OCI-LY1 (cell line): ENCODE results near the gene DRC7.

ENCODE experiments used
- H2AFZ ChIP-seq: fragments of 200-600 bp; sonication (generic), shearing (Covaris generic); 2 replicates; pipeline ENCODE4 v1.6.0; 2014; ENCODE audit warnings: antibody characterized with exemption, mild to moderate bottlenecking, low read length
- H3F3A ChIP-seq: fragments of 200-600 bp; sonication (generic), shearing (Covaris generic); 2 replicates; pipeline ENCODE4 v1.6.0; 2014; ENCODE audit warnings: mild to moderate bottlenecking, antibody characterized with exemption, low read length, moderate library complexity; ENCODE audit not compliant: insufficient read depth
- H3K27ac ChIP-seq: fragments of 200-600 bp; sonication (generic); 2 replicates; pipeline ENCODE4 v1.5.1; 2014; ENCODE audit warnings: low read length, mixed run types, mild to moderate bottlenecking, low read depth; ENCODE audit not compliant: poor library complexity, severe bottlenecking
- H3K27me3 ChIP-seq: fragments of 200-600 bp; sonication (generic); 2 replicates; pipeline ENCODE4 v1.6.0; 2014; ENCODE audit warnings: antibody characterized with exemption, mild to moderate bottlenecking, low read length, moderate library complexity; ENCODE audit not compliant: insufficient read depth
- H3K36me3 ChIP-seq: fragments of 200-600 bp; sonication (generic); 2 replicates; pipeline ENCODE4 v1.6.1; 2014; ENCODE audit warnings: mild to moderate bottlenecking, antibody characterized with exemption, low read length, moderate library complexity, mixed read lengths; ENCODE audit not compliant: insufficient read depth
- H3K4me1 ChIP-seq: fragments of 200-600 bp; sonication (generic); 2 replicates; pipeline ENCODE4 v1.5.1; 2014; ENCODE audit warnings: mild to moderate bottlenecking, low read length, moderate library complexity; ENCODE audit not compliant: insufficient read depth, severe bottlenecking
- H3K4me2 ChIP-seq: fragments of 200-600 bp; sonication (generic), shearing (Covaris generic); 2 replicates; pipeline ENCODE4 v1.6.1; 2014; ENCODE audit warnings: low read length
- H3K4me3 ChIP-seq: fragments of 200-600 bp; sonication (generic); 2 replicates; pipeline ENCODE4 v1.5.1; 2014; ENCODE audit warnings: low read length, low read depth, mild to moderate bottlenecking, mixed read lengths; ENCODE audit not compliant: poor library complexity, severe bottlenecking
- H3K79me2 ChIP-seq: fragments of 200-600 bp; shearing (Covaris generic); 2 replicates; pipeline ENCODE4 v1.6.1; 2016; ENCODE audit warnings: mixed run types, low read length, mixed read lengths; ENCODE audit not compliant: insufficient read depth
- H3K9ac ChIP-seq: fragments of 200-600 bp; sonication (generic), shearing (Covaris generic); 2 replicates; pipeline ENCODE4 v1.6.1; 2014; ENCODE audit warnings: mild to moderate bottlenecking, low read length, mixed read lengths
- H3K9me2 ChIP-seq: fragments of 200-600 bp; sonication (generic), shearing (Covaris generic); 2 replicates; pipeline ENCODE4 v1.6.1; 2014; ENCODE audit warnings: low read depth, mild to moderate bottlenecking, low read length, mixed read lengths
- H3K9me3 ChIP-seq: fragments of 200-600 bp; shearing (Covaris generic); 2 replicates; pipeline ENCODE4 v1.6.1; 2014; ENCODE audit warnings: low read length, mixed read lengths
- H4K20me1 ChIP-seq: fragments of 200-600 bp; sonication (generic), shearing (Covaris generic); 2 replicates; pipeline ENCODE4 v1.6.0; 2016; ENCODE audit warnings: mild to moderate bottlenecking, low read length; ENCODE audit not compliant: insufficient read depth
- EZH2 ChIP-seq: fragments of 200-600 bp; sonication (generic), shearing (Covaris generic); IDR thresholded peaks from 2 replicates; pipeline ENCODE4 v1.8.0; 2017; ENCODE audit warnings: borderline replicate concordance, mixed run types, mild to moderate bottlenecking, antibody characterized with exemption, low read length, moderate library complexity, mixed read lengths
- TF ChIP-seq, protein P1 (sequence below): fragments of 200-600 bp; sonication (generic), shearing (Covaris generic); IDR thresholded peaks from 2 replicates; pipeline ENCODE4 v1.5.1; 2017; ENCODE audit warnings: mild to moderate bottlenecking, antibody characterized with exemption, low read length, moderate library complexity, mixed read lengths

Gene DRC7

DNA sequence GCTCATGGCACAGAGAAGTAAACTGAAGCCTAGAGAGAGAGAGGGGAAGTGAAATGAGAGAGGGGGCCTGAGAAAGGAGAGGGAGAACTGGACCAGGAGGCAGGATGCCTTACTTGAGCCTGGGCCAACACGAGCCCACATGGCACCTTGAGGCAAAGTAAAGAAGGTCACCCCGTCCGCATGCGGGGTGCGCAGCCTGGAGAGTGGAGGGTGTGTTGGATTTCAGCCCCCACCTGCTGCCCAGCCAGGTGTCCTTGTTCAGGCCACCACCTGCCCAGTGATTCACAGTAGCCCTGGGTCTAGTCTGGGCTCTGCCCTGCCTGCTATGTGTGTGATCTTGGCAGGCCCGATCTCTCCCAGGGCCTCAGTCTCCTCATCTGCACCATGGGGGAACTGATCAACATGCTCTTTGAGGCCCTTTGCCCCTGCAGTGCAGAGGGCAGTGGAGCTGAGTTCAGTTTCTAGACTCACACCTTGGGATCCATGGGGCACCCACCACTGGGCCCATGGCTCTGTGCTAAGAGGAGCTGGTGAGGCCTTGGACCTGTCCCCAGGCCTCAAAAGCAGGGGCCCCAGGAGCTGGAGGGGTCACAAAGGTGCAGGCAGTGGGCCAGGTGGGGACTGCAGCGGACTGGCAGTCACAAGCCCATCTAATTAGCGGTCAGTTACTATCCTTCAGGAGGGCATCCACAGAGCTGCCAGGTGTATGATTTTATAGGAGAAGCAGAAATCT lies 9.8 kb upstream of the DRC7 start:
- H4K20me1 ChIP-seq, result no peaks in the 10 kb centered on the region
- no peaks in the 10 kb centered on the region for H3F3A ChIP-seq
- no peak overlapping the region for H3K27ac ChIP-seq
- H3K4me1 ChIP-seq, result no peaks in the 10 kb centered on the region
- peaks cover 5% of the 10 kb centered on the region; the same call in 1 of the 2 replicates for H3K27me3 ChIP-seq
- no peak overlapping the region for H3K9ac ChIP-seq
- no peaks in the 10 kb centered on the region for H3K9me3 ChIP-seq
- H2AFZ ChIP-seq, result no peak overlapping the region
- H3K36me3 ChIP-seq, result no peaks in the 10 kb centered on the region
- no peak overlapping the region for H3K4me2 ChIP-seq
- TF ChIP-seq EZH2, result no peak
- TF ChIP-seq, protein P1, sequence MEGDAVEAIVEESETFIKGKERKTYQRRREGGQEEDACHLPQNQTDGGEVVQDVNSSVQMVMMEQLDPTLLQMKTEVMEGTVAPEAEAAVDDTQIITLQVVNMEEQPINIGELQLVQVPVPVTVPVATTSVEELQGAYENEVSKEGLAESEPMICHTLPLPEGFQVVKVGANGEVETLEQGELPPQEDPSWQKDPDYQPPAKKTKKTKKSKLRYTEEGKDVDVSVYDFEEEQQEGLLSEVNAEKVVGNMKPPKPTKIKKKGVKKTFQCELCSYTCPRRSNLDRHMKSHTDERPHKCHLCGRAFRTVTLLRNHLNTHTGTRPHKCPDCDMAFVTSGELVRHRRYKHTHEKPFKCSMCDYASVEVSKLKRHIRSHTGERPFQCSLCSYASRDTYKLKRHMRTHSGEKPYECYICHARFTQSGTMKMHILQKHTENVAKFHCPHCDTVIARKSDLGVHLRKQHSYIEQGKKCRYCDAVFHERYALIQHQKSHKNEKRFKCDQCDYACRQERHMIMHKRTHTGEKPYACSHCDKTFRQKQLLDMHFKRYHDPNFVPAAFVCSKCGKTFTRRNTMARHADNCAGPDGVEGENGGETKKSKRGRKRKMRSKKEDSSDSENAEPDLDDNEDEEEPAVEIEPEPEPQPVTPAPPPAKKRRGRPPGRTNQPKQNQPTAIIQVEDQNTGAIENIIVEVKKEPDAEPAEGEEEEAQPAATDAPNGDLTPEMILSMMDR, result no peak
- no peaks in the 10 kb centered on the region for H3K79me2 ChIP-seq
- H3K4me3 ChIP-seq, result no peak overlapping the region
- no peaks in the 10 kb centered on the region for H3K9me2 ChIP-seq

DNA sequence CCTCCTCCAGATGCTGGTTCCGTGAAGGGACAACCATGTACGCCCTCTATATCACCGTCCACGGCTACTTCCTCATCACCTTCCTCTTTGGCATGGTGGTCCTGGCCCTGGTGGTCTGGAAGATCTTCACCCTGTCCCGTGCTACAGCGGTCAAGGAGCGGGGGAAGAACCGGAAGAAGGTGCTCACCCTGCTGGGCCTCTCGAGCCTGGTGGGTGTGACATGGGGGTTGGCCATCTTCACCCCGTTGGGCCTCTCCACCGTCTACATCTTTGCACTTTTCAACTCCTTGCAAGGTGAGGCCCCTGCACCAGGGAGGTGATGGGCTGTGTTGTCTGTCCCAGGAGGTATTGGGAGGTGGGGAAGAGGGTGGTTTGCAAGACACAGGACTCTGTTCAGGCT lies 9.0 kb upstream of the DRC7 start:
- H3K27ac ChIP-seq, result no peak overlapping the region
- peaks cover 5% of the 10 kb centered on the region; the same call in 1 of the 2 replicates for H3K27me3 ChIP-seq
- H3K9ac ChIP-seq, result no peak overlapping the region
- no peak overlapping the region for H3K4me3 ChIP-seq
- H3K4me2 ChIP-seq, result no peak overlapping the region
- no peaks in the 10 kb centered on the region for H3K9me2 ChIP-seq
- TF ChIP-seq, protein P1, result no peak
- no peak for TF ChIP-seq EZH2
- H3K9me3 ChIP-seq, result no peaks in the 10 kb centered on the region
- no peaks in the 10 kb centered on the region for H3F3A ChIP-seq
- H2AFZ ChIP-seq, result no peak overlapping the region
- no peaks in the 10 kb centered on the region for H3K36me3 ChIP-seq
- no peaks in the 10 kb centered on the region for H3K79me2 ChIP-seq
- no peaks in the 10 kb centered on the region for H3K4me1 ChIP-seq
- H4K20me1 ChIP-seq, result no peaks in the 10 kb centered on the region

DNA sequence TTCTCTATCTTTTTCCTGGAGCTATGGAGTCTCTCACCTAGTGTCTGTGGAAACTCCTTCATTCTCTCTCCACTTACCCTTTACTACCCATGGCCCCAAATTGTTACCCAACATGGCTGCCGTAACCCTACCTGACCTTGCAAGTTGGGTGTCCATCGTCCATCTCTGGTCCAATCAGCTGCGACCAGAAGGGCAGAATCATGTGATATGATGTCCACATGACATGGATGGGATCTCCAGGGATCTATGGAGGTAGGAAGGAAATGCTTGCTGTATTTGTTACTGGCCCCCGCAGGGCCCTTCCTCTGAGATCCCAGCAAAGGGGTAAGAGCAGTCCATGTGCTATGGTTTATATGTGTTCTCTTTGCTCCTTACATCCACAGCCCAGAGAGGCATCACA lies 8.0 kb upstream of the DRC7 start:
- Histone ChIP-seq H3K79me2 (no peaks in the 10 kb centered on the region), H2AFZ (no peak overlapping the region), H3K4me2 (no peak overlapping the region), H3K9me2 (no peaks in the 10 kb centered on the region), H3K27me3 (peaks cover 5% of the 10 kb centered on the region; the same call in 1 of the 2 replicates), H3F3A (no peaks in the 10 kb centered on the region), H3K9ac (no peak overlapping the region), H3K4me3 (no peak overlapping the region), H3K27ac (no peak overlapping the region), H3K9me3 (no peaks in the 10 kb centered on the region), H4K20me1 (no peaks in the 10 kb centered on the region), H3K36me3 (no peaks in the 10 kb centered on the region), H3K4me1 (no peaks in the 10 kb centered on the region)
- TF ChIP-seq, protein P1, result no peak
- no peak for TF ChIP-seq EZH2
